KMS-11 (cell line): ENCODE results near the gene CYP2A13.
"Not testable (repeated sequence)": the region's sequence is repeated elsewhere in the genome, so short reads cannot be mapped to it uniquely, and the experiment has no call there.

ENCODE experiments used
- H2AFZ ChIP-seq: fragments of 200-600 bp; sonication (generic); 2 replicates; pipeline ENCODE4 v1.6.1; 2016; ENCODE audit warnings: antibody characterized with exemption, mixed run types, low read depth
- H3K27ac ChIP-seq: fragments of 200-600 bp; sonication (generic); 2 replicates; pipeline ENCODE4 v1.6.1; 2016; ENCODE audit warnings: mild to moderate bottlenecking, mixed run types
- H3K27me3 ChIP-seq: fragments of 200-600 bp; sonication (generic); 2 replicates; pipeline ENCODE4 v1.6.1; 2017; ENCODE audit warnings: mild to moderate bottlenecking, low read depth, mixed run types, moderate library complexity; ENCODE audit not compliant: insufficient read depth
- H3K36me3 ChIP-seq: fragments of 200-600 bp; sonication (generic); 2 replicates; pipeline ENCODE4 v1.6.1; 2017; ENCODE audit warnings: mild to moderate bottlenecking, mixed run types; ENCODE audit not compliant: insufficient read depth
- H3K4me1 ChIP-seq: fragments of 200-600 bp; sonication (generic); 2 replicates; pipeline ENCODE4 v1.6.1; 2016; ENCODE audit warnings: mild to moderate bottlenecking, low read depth, mixed run types; ENCODE audit not compliant: poor library complexity, severe bottlenecking
- H3K4me2 ChIP-seq: fragments of 200-600 bp; sonication (generic); 2 replicates; pipeline ENCODE4 v1.7.0; 2016; ENCODE audit warnings: mild to moderate bottlenecking, mixed run types
- H3K4me3 ChIP-seq: fragments of 200-600 bp; sonication (generic); IDR thresholded peaks from 2 replicates; pipeline ENCODE4 v1.6.1; 2017; ENCODE audit warnings: low read depth, low read length, mixed read lengths; ENCODE audit not compliant: insufficient read depth
- H3K79me2 ChIP-seq: fragments of 200-600 bp; sonication (generic); 2 replicates; pipeline ENCODE4 v1.6.1; 2016; ENCODE audit warnings: low read depth, mixed run types; ENCODE audit not compliant: insufficient read depth
- H3K9ac ChIP-seq: fragments of 200-600 bp; sonication (generic); 2 replicates; pipeline ENCODE4 v1.6.1; 2016; ENCODE audit warnings: mild to moderate bottlenecking, mixed run types
- H4K20me1 ChIP-seq: fragments of 200-600 bp; sonication (generic); 2 replicates; pipeline ENCODE4 v1.6.1; 2016; ENCODE audit warnings: mild to moderate bottlenecking, mixed run types; ENCODE audit not compliant: insufficient read depth
- CTCF ChIP-seq: fragments of 200-600 bp; sonication (generic); conservative IDR thresholded peaks from 2 replicates; pipeline ENCODE4 v1.6.1; 2017; ENCODE audit warnings: low read depth, mild to moderate bottlenecking, antibody characterized with exemption, low read length, moderate library complexity, mixed read lengths

CYP2A13 gene

GRCh38 chr19:41098762-41099161 lies 10.5 kb downstream of the CYP2A13 start:
- Histone ChIP-seq H3K27ac (no peak overlapping the region), H3K36me3 (no peaks in the 10 kb centered on the region), H3K4me1 (no peaks in the 10 kb centered on the region), H3K4me2 (no peak overlapping the region), H3K9ac (no peak overlapping the region), H4K20me1 (no peaks in the 10 kb centered on the region), H3K79me2 (no peaks in the 10 kb centered on the region), H3K4me3 (no peak overlapping the region), H2AFZ (no peak overlapping the region), H3K27me3 (no peaks in the 10 kb centered on the region)
- TF ChIP-seq CTCF, result no peak

GRCh38 chr19:41102210-41102609 lies 14.0 kb downstream of the CYP2A13 start:
- H3K27me3 ChIP-seq, H3K27ac ChIP-seq, H3K9ac ChIP-seq: not testable (repeated sequence)

GRCh38 chr19:41106177-41106576 lies 17.9 kb downstream of the CYP2A13 start:
- no peaks in the 10 kb centered on the region for H3K4me1 ChIP-seq
- no peaks in the 10 kb centered on the region for H3K36me3 ChIP-seq
- no peak overlapping the region for H3K9ac ChIP-seq
- H2AFZ ChIP-seq, result no peak overlapping the region
- H3K4me2 ChIP-seq, result no peak overlapping the region
- TF ChIP-seq CTCF, result no peak
- no peak overlapping the region for H3K27ac ChIP-seq
- H3K4me3 ChIP-seq, result no peak overlapping the region
- no peaks in the 10 kb centered on the region for H4K20me1 ChIP-seq
- no peaks in the 10 kb centered on the region for H3K79me2 ChIP-seq
- H3K27me3 ChIP-seq, result no peaks in the 10 kb centered on the region

More at GRCh38 chr19:41102210-41102609, 14.0 kb downstream of the CYP2A13 start:
- H3K79me2 ChIP-seq, H2AFZ ChIP-seq, H3K4me1 ChIP-seq, H3K4me2 ChIP-seq, H3K4me3 ChIP-seq, H4K20me1 ChIP-seq, H3K36me3 ChIP-seq: not testable (repeated sequence)

- no peaks in the 10 kb centered on the region for H3K36me3 ChIP-seq
- H3K4me2 ChIP-seq, result no peak overlapping the region
- H3K4me1 ChIP-seq, result no peaks in the 10 kb centered on the region
- TF ChIP-seq CTCF, result no peak
- no peak overlapping the region for H3K27ac ChIP-seq
- H2AFZ ChIP-seq, result no peak overlapping the region
- H3K79me2 ChIP-seq, result no peaks in the 10 kb centered on the region
- no peak overlapping the region for H3K9ac ChIP-seq
- H3K27me3 ChIP-seq, result no peaks in the 10 kb centered on the region
- no peak overlapping the region for H3K4me3 ChIP-seq
- H4K20me1 ChIP-seq, result no peaks in the 10 kb centered on the region
These were observed 23.0 kb downstream of the CYP2A13 start for GRCh38 chr19:41111296-41111695.

- TF ChIP-seq CTCF, result no peak
- Histone ChIP-seq H3K4me2 (no peak overlapping the region), H3K4me1 (no peaks in the 10 kb centered on the region), H3K79me2 (no peaks in the 10 kb centered on the region), H3K9ac (no peak overlapping the region), H3K4me3 (no peak overlapping the region), H3K27me3 (no peaks in the 10 kb centered on the region), H2AFZ (no peak overlapping the region), H4K20me1 (no peaks in the 10 kb centered on the region), H3K27ac (no peak overlapping the region), H3K36me3 (no peaks in the 10 kb centered on the region)
These were observed 23.6 kb downstream of the CYP2A13 start for GRCh38 chr19:41111750-41112295.
